CD4-positive, alpha-beta T cell treated with Interleukin-4 for 4 hours (primary cell): ENCODE data around the gene RARB.

ENCODE experiments used
- DNase-seq: peaks from one replicate; pipeline ENCODE4 v3.0.0-alpha.2; 2020

RARB gene

GRCh38 chr3:25448750-25449692 lies 21.0 kb downstream of the RARB start:
- no peak for DNase-seq

GRCh38 chr3:25449857-25450256 lies 21.8 kb downstream of the RARB start:
- no peak for DNase-seq

GRCh38 chr3:25452192-25452591 lies 24.1 kb downstream of the RARB start:
- DNase-seq, result no peak

GRCh38 chr3:25452740-25453139 lies 24.7 kb downstream of the RARB start:
- no peak for DNase-seq

GRCh38 chr3:25453619-25454004 lies 25.5 kb downstream of the RARB start:
- DNase-seq, result no peak

- no peak for DNase-seq
Observed at GRCh38 chr3:25454005-25454927, 26.2 kb downstream of the RARB start.

- no peak for DNase-seq
Observed at GRCh38 chr3:25455441-25456132, 27.5 kb downstream of the RARB start.

- no peak for DNase-seq
Observed at GRCh38 chr3:25456723-25457670, 28.9 kb downstream of the RARB start.

GRCh38 chr3:25457671-25458419 lies 29.8 kb downstream of the RARB start:
- DNase-seq, result no peak

- no peak for DNase-seq
Observed at GRCh38 chr3:25458420-25458814, 30.4 kb downstream of the RARB start.

- peak; percentile 8 for DNase-seq
Observed at GRCh38 chr3:25460751-25461150, 32.7 kb downstream of the RARB start.

- no peak for DNase-seq
Observed at GRCh38 chr3:25461946-25462345, 33.9 kb downstream of the RARB start.

- no peak for DNase-seq
Observed at GRCh38 chr3:25462495-25462894, 34.4 kb downstream of the RARB start.

- no peak for DNase-seq
Observed at GRCh38 chr3:25463836-25464418, 35.9 kb downstream of the RARB start.

GRCh38 chr3:25465266-25465860 lies 37.3 kb downstream of the RARB start:
- DNase-seq, result no peak

GRCh38 chr3:25468866-25469319 lies 40.8 kb downstream of the RARB start:
- no peak for DNase-seq

GRCh38 chr3:25469558-25469957 lies 41.5 kb downstream of the RARB start:
- DNase-seq, result no peak

- no peak for DNase-seq
Observed at GRCh38 chr3:25471081-25471768, 43.2 kb downstream of the RARB start.

- no peak for DNase-seq
Observed at GRCh38 chr3:25472153-25472552, 44.1 kb downstream of the RARB start.

GRCh38 chr3:25472731-25473130 lies 44.7 kb downstream of the RARB start:
- DNase-seq, result no peak
